Coronary artery (tissue), 2 donors: ENCODE results near the gene RAP2B.
"Not testable (repeated sequence)": the region's sequence is repeated elsewhere in the genome, so short reads cannot be mapped to it uniquely, and the experiment has no call there.

Source experiments
- DNase-seq: peaks from one replicate; pipeline ENCODE4 v3.0.0-alpha.2; 2017; ENCODE audit warnings: low spot score
- H3K27ac ChIP-seq, 2 donors: fragments of 200-600 bp; sonication (generic); one replicate each; pipeline ENCODE4 v1.5.1; 2016 to 2019
- H3K4me3 ChIP-seq: fragments of 200-600 bp; sonication (generic); 2 replicates; pipeline ENCODE4 v1.5.1; 2016; ENCODE audit warnings: mild to moderate bottlenecking, moderate library complexity
- TF ChIP-seq, protein P1 (sequence below): fragments of 200-600 bp; sonication (generic); IDR thresholded peaks from one replicate; pipeline ENCODE4 v1.5.1; 2019; ENCODE audit warnings: antibody characterized with exemption

The RAP2B gene

DNA sequence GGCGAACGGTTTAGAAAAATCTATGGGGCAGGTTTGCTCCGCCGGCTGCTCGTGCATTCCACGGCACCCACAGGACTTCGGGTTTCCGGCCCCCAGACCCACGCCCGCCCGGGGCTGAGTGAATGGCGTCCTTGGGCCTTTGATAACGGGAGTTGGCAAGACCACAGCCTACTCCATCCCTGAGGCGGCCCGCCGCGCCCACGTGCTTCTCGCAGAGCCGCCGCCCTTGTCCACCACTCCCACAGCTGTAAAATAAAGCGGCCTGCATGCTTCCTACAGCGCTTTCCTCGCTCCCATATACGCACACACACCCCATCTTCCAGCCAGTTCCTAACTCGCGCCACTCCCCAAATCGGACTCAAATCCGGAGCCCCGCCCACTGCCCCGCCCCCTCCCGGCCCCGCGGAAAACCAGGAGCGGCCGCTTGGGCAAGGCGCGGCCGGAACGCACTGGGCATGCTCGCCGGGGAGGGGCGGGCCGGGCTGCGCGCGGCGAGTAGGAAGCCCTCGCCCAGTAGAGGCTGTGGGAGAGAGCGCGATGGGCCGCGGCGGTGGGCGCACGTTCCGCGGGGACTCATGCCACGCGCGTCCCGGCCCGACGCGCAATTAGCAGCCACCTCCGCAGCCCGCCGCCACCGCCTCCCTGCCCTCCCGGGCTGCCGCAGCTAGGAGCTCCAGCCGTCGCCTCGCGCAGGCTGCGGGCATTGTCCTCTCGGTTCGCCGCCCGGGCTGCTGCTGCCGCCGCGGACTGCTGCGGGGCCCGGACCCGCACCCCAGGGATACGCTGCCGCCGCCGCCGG, at the start of gene RAP2B:
Gene RAP2B, plus strand, starts transcription at position 513 of the 799 bp plus-strand sequence. CDS start 468 bp downstream, outside the sequence.
- H3K4me3 ChIP-seq = peak within 1 kb of the TSS; percentile 99
- TF ChIP-seq, protein P1, sequence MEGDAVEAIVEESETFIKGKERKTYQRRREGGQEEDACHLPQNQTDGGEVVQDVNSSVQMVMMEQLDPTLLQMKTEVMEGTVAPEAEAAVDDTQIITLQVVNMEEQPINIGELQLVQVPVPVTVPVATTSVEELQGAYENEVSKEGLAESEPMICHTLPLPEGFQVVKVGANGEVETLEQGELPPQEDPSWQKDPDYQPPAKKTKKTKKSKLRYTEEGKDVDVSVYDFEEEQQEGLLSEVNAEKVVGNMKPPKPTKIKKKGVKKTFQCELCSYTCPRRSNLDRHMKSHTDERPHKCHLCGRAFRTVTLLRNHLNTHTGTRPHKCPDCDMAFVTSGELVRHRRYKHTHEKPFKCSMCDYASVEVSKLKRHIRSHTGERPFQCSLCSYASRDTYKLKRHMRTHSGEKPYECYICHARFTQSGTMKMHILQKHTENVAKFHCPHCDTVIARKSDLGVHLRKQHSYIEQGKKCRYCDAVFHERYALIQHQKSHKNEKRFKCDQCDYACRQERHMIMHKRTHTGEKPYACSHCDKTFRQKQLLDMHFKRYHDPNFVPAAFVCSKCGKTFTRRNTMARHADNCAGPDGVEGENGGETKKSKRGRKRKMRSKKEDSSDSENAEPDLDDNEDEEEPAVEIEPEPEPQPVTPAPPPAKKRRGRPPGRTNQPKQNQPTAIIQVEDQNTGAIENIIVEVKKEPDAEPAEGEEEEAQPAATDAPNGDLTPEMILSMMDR = no peak
- H3K27ac ChIP-seq = peak within 1 kb of the TSS; percentile 93 to 98
- DNase-seq = peak; percentile 98

DNA sequence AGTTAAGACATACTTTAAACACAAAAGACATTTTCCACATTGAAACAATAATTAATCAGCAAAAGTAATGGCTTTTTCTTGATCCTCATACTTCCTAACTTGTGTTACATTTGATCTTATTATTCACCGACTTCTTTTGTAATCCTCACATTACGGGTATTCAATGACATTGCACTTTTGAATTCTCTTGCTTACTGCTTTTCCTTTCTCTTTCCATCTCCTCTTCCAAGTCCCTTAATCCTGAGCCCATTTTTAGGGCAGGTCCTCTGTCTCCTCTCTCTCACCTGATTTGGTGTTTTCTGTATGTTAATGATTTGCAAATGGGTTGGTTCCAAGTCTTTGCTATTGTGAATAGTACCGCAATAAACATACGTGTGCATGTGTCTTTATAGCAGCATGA, 48.5 kb upstream of the RAP2B start:
- Histone ChIP-seq H3K4me3 (no peak overlapping the region), H3K27ac (no peak overlapping the region)
- TF ChIP-seq, protein P1 = no peak
- no peak for DNase-seq

DNA sequence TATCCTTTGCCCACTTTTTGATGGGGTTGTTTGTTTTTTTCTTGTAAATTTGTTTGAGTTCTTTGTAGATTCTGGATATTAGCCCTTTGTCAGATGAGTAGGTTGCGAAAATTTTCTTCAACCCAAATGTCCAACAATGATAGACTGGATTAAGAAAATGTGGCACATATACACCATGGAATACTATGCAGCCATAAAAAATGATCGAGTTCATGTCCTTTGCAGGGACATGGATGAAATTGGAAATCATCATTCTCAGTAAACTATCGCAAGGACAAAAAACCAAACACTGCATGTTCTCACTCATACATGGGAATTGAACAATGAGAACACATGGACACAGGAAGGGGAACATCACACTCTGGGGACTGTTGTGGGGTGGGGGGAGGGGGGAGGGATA, 47.8 kb upstream of the RAP2B start:
- H3K4me3 ChIP-seq, DNase-seq, H3K27ac ChIP-seq: not testable (repeated sequence)

DNA sequence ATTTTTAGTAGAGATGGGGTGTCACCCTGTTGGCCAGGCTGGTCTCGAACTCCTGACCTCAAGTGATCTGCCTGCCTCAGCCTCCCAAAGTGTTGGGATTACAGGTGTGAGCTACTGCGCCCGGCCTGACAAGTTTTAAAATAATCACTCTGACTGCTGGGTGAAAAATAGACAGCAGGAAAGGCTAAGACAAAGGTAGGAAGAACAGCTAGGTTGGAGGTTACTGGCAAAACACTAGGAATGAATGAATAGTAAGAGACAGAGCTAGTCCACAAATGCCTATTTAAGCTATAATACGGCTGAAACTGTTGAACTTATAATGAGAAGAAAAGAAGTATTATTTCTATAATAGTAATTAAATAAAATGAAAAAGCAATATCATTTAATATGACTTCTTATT, 46.7 kb upstream of the RAP2B start:
- no peak overlapping the region for H3K27ac ChIP-seq
- DNase-seq = no peak
- no peak overlapping the region for H3K4me3 ChIP-seq
- TF ChIP-seq, protein P1 = no peak

DNA sequence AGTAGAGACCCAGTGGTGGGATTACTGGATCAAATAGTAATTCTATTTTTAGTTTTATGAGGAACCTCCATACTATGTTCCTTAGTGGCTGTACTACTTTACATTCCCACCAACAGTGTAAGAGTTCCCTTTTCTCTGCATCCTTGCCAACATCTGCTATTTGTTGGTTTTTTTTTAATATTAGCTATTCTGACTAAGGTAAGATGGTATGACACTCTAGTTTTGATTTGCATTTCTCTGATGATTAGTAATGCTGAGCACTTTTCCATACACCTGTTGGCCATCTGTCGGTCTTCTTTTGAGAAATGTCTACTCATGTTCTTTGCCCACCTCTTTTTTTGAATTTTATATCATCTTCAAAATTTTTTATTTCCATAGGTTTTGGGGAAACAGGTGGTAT, 34.2 kb upstream of the RAP2B start:
- TF ChIP-seq, protein P1 = no peak
- no peak overlapping the region for H3K27ac ChIP-seq
- H3K4me3 ChIP-seq = no peak overlapping the region
- no peak for DNase-seq

DNA sequence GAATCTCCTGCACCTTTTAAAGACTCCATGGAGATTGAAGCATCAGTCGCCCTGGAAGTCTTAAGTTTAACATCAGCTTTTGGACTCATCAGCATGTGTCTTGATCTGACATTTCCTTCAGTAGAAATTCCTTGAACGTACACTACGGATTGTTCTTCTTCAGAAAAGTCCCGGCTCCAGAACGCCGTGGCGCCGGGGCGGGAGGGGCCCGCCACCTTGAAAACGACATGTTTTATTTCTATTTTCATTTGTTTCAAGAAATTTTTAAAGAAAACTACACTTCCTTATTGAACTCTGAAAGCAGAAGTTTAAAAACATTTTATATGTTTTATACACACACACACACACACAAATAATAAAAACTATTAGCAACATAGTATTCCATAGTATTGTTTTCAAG, 32.6 kb upstream of the RAP2B start:
- TF ChIP-seq, protein P1 = no peak
- no peak for DNase-seq
- Histone ChIP-seq H3K27ac (no peak overlapping the region), H3K4me3 (no peak overlapping the region)

DNA sequence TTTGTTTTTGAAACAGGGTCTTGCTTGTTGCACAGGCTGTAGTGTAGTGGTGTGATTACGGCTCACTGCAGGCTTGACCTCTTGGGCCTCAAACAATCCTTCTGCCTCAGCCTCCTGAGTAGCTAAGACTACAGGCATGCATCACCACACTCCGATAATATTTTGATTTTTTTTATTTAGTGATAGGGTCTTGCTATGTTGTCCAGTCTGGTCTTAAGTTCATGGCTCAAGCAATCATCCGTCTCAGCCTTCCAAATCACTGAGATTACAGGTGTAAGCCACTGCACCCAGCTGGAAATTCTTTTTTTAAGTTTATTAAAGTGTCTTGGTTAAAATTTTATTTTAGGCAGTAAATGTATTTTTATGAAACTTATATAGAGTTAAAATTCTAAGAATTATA, 32.2 kb upstream of the RAP2B start:
- Histone ChIP-seq H3K4me3 (no peak overlapping the region), H3K27ac (no peak overlapping the region)
- TF ChIP-seq, protein P1 = no peak
- DNase-seq = no peak
